ENCODE measurements around the gene SLC38A9.
A peak's percentile ranks its signal among the peaks of the same experiment; 100 is the strongest.

SLC38A9 gene

DNA sequence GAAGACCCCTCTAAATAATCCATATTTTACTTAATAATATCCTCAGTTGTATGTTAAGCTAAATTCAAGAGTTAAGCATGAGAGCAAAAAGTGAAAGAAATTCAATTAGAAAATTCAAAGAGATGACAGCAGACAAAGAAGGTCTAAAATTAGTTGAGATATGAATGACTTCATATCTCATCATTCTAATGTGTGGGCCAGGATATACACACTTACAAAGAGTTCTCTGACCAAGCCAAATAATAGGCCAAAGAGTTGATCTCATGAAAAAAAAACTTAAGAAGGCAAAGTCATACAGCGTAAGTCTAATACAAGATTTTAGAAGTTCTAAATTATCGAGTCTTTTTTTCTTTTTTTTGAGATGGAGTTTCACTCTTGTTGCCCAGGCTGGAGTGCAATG is 89.7 kb downstream of the SLC38A9 start:
- no peak for TF ChIP-seq CTCF (IDR thresholded peaks at IDR 0.05)
- no peaks in the 10 kb centered on the region for H3K27me3 Mint-ChIP-seq (ENCODE audit: low read depth, poor library complexity)
- no peak overlapping the region for H3K27ac Mint-ChIP-seq
- H3K4me3 Mint-ChIP-seq, result no peak overlapping the region
- H3K9me3 Mint-ChIP-seq, result no peaks in the 10 kb centered on the region
- DNase-seq, result no peak
- peaks cover 9% of the 10 kb centered on the region for H3K36me3 Mint-ChIP-seq (ENCODE audit: low read depth)
- H3K4me1 Mint-ChIP-seq, result peaks cover 29% of the 10 kb centered on the region

GRCh38 chr5:55621229-55621628 is 90.9 kb downstream of the SLC38A9 start:
- DNase-seq, result no peak
- H3K27ac Mint-ChIP-seq, result peak overlapping the region; percentile 90
- H3K9me3 Mint-ChIP-seq, result no peaks in the 10 kb centered on the region
- H3K27me3 Mint-ChIP-seq (ENCODE audit: low read depth, poor library complexity), result peaks cover 3% of the 10 kb centered on the region
- H3K4me3 Mint-ChIP-seq, result no peak overlapping the region
- peaks cover 1% of the 10 kb centered on the region for H3K36me3 Mint-ChIP-seq (ENCODE audit: low read depth)
- peaks cover 30% of the 10 kb centered on the region for H3K4me1 Mint-ChIP-seq
- TF ChIP-seq CTCF (IDR thresholded peaks at IDR 0.05), result no peak

GRCh38 chr5:55620766-55621160 is 91.4 kb downstream of the SLC38A9 start:
- Mint-ChIP-seq H3K27ac (peak overlapping the region; percentile 90), H3K36me3 (ENCODE audit: low read depth) (no peaks in the 10 kb centered on the region)
- TF ChIP-seq CTCF (IDR thresholded peaks at IDR 0.05), result no peak

DNA sequence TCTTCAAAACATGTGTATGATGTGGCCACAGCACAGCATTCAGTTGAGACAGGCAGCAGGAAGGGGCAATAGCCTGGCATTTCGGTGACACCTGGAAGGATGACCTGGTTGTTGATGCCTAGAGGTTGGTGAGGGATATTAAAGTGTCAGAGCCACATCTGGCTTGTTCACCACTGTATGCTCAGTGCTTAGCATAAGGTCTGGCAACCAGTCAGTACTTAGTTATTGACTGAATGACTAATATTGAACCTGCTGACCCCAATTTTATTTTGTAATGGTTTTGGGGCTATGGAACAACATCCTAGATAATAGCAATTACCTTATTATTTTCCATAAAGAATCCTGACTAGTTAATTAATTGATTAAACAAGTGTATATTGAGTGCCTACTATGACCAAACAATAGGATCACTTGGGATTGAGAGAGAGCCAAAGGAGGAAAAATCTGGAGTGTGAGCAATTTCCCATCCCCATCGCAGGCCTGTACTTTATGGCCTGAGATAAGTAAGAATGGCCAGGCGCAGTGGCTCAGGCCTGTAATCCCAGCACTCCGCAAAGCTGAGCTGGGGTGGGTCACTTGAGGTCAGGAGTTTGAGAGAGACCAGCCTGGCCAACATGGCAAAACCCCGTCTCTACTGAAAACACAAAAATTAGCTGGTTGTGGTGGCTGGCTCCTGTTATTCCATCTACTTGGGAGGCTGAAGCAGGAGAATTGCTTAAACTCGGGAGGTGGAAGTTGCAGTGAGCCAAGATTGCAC is 91.9 kb downstream of the SLC38A9 start:
- peaks cover 30% of the 10 kb centered on the region for H3K4me1 Mint-ChIP-seq
- no peak for TF ChIP-seq CTCF (IDR thresholded peaks at IDR 0.05)
- no peak for DNase-seq
- no peak overlapping the region for H3K4me3 Mint-ChIP-seq
- H3K9me3 Mint-ChIP-seq, result no peaks in the 10 kb centered on the region
- H3K36me3 Mint-ChIP-seq (ENCODE audit: low read depth), result no peaks in the 10 kb centered on the region
- peaks cover 3% of the 10 kb centered on the region for H3K27me3 Mint-ChIP-seq (ENCODE audit: low read depth, poor library complexity)
- H3K27ac Mint-ChIP-seq, result peak overlapping the region; percentile 60

More at GRCh38 chr5:55620766-55621160, 91.4 kb downstream of the SLC38A9 start:
- Mint-ChIP-seq H3K9me3 (no peaks in the 10 kb centered on the region), H3K4me1 (peaks cover 34% of the 10 kb centered on the region), H3K27me3 (ENCODE audit: low read depth, poor library complexity) (peaks cover 3% of the 10 kb centered on the region), H3K4me3 (no peak overlapping the region)
- DNase-seq, result no peak

GRCh38 chr5:55618318-55618717 is 93.8 kb downstream of the SLC38A9 start:
- no peaks in the 10 kb centered on the region for H3K36me3 Mint-ChIP-seq (ENCODE audit: low read depth)
- peaks cover 3% of the 10 kb centered on the region for H3K27me3 Mint-ChIP-seq (ENCODE audit: low read depth, poor library complexity)
- no peak for TF ChIP-seq CTCF (IDR thresholded peaks at IDR 0.05)
- peaks cover 9% of the 10 kb centered on the region for H3K9me3 Mint-ChIP-seq
- no peak for DNase-seq
- H3K4me1 Mint-ChIP-seq, result peaks cover 22% of the 10 kb centered on the region
- no peak overlapping the region for H3K27ac Mint-ChIP-seq
- H3K4me3 Mint-ChIP-seq, result no peak overlapping the region

All from nephron progenitor cell (in vitro differentiated cells).